Measurements from ENCODE around the gene FABP2. TPM values are rescaled to one million over a fixed set of nuclear protein-coding genes. Genes with fewer than 3 reads are reported as not detected.
A peak's percentile ranks its signal among the peaks of the same experiment; 100 is the strongest.
"Not testable (repeated sequence)": the region's sequence is repeated elsewhere in the genome, so short reads cannot be mapped to it uniquely, and the experiment has no call there.

The FABP2 gene
- total and polyA plus RNA-seq, 3 experiments from 2014 or later: not detected

- H3K27me3 ChIP-seq (ENCODE audit: insufficient read depth, low read length, poor library complexity, severe bottlenecking); POLR2A ChIA-PET; CTCF ChIA-PET; H3K27ac Mint-ChIP-seq; H3K4me1 Mint-ChIP-seq; H3K4me1 ChIP-seq (ENCODE audit: insufficient read depth, low read length); DNase-seq; H3K9me3 Mint-ChIP-seq; H3K36me3 Mint-ChIP-seq; H3K27me3 Mint-ChIP-seq; H3K27ac ChIP-seq (ENCODE audit: low read depth, low read length); H3K4me3 Mint-ChIP-seq; H3K36me3 ChIP-seq (ENCODE audit: insufficient read depth, low read length); H3K4me3 ChIP-seq (ENCODE audit: low read length); H3K9me3 ChIP-seq (ENCODE audit: low read length): not testable (repeated sequence)
Measured at GRCh38 chr4:119356796-119357195, 34.9 kb upstream of the FABP2 start.

GRCh38 chr4:119356041-119356440 is 34.1 kb upstream of the FABP2 start:
- CTCF ChIA-PET; H3K9me3 ChIP-seq (ENCODE audit: low read length); H3K27me3 ChIP-seq (ENCODE audit: insufficient read depth, low read length, poor library complexity, severe bottlenecking); H3K27ac ChIP-seq (ENCODE audit: low read depth, low read length); DNase-seq; POLR2A ChIA-PET; H3K4me3 Mint-ChIP-seq; H3K4me1 Mint-ChIP-seq; H3K36me3 Mint-ChIP-seq; H3K4me3 ChIP-seq (ENCODE audit: low read length); H3K4me1 ChIP-seq (ENCODE audit: insufficient read depth, low read length); H3K27ac Mint-ChIP-seq; H3K9me3 Mint-ChIP-seq; H3K36me3 ChIP-seq (ENCODE audit: insufficient read depth, low read length): not testable (repeated sequence)
- H3K27me3 Mint-ChIP-seq: peaks cover 8 to 12% of the 10 kb centered on the region in 2 donors

GRCh38 chr4:119353364-119353763 is 31.4 kb upstream of the FABP2 start:
- H3K27me3 Mint-ChIP-seq: peaks cover 8 to 11% of the 10 kb centered on the region in 2 donors
- POLR2A ChIA-PET; H3K36me3 ChIP-seq (ENCODE audit: insufficient read depth, low read length); H3K27me3 ChIP-seq (ENCODE audit: insufficient read depth, low read length, poor library complexity, severe bottlenecking); H3K9me3 ChIP-seq (ENCODE audit: low read length); H3K4me1 ChIP-seq (ENCODE audit: insufficient read depth, low read length); H3K9me3 Mint-ChIP-seq; H3K27ac Mint-ChIP-seq; H3K4me3 Mint-ChIP-seq; H3K4me1 Mint-ChIP-seq; H3K36me3 Mint-ChIP-seq; CTCF ChIA-PET; DNase-seq; H3K27ac ChIP-seq (ENCODE audit: low read depth, low read length); H3K4me3 ChIP-seq (ENCODE audit: low read length): not testable (repeated sequence)

GRCh38 chr4:119348169-119348568 is 26.2 kb upstream of the FABP2 start:
- H3K27me3 Mint-ChIP-seq; H3K27ac ChIP-seq (ENCODE audit: low read depth, low read length); H3K27me3 ChIP-seq (ENCODE audit: insufficient read depth, low read length, poor library complexity, severe bottlenecking); POLR2A ChIA-PET; H3K4me3 ChIP-seq (ENCODE audit: low read length); H3K9me3 ChIP-seq (ENCODE audit: low read length); H3K4me1 ChIP-seq (ENCODE audit: insufficient read depth, low read length); CTCF ChIA-PET; DNase-seq; H3K36me3 Mint-ChIP-seq; H3K9me3 Mint-ChIP-seq; H3K36me3 ChIP-seq (ENCODE audit: insufficient read depth, low read length); H3K27ac Mint-ChIP-seq; H3K4me1 Mint-ChIP-seq; H3K4me3 Mint-ChIP-seq: not testable (repeated sequence)

- H3K4me1 Mint-ChIP-seq; H3K27me3 ChIP-seq (ENCODE audit: insufficient read depth, low read length, poor library complexity, severe bottlenecking); DNase-seq; POLR2A ChIA-PET; CTCF ChIA-PET; H3K4me1 ChIP-seq (ENCODE audit: insufficient read depth, low read length); H3K27me3 Mint-ChIP-seq; H3K27ac ChIP-seq (ENCODE audit: low read depth, low read length); H3K27ac Mint-ChIP-seq; H3K36me3 ChIP-seq (ENCODE audit: insufficient read depth, low read length); H3K9me3 Mint-ChIP-seq; H3K4me3 Mint-ChIP-seq; H3K36me3 Mint-ChIP-seq; H3K4me3 ChIP-seq (ENCODE audit: low read length); H3K9me3 ChIP-seq (ENCODE audit: low read length): not testable (repeated sequence)
Measured at GRCh38 chr4:119343293-119343692, 21.4 kb upstream of the FABP2 start.

GRCh38 chr4:119339895-119340294 is 18.0 kb upstream of the FABP2 start:
- H3K4me3 Mint-ChIP-seq: not testable (repeated sequence)

GRCh38 chr4:119337010-119337409 is 15.1 kb upstream of the FABP2 start:
- Mint-ChIP-seq H3K27me3 (peaks cover 14 to 15% of the 10 kb centered on the region in 2 donors), H3K9me3 (no peaks in the 10 kb centered on the region), H3K4me1 (no peaks in the 10 kb centered on the region), H3K4me3 (no peak overlapping the region), H3K27ac (no peak overlapping the region), H3K36me3 (peaks cover 0 to 7% (median 0%) of the 10 kb centered on the region in 3 donors)
- Histone ChIP-seq H3K27ac (ENCODE audit: low read depth, low read length) (no peak overlapping the region), H3K4me3 (ENCODE audit: low read length) (no peak overlapping the region), H3K27me3 (ENCODE audit: insufficient read depth, low read length, poor library complexity, severe bottlenecking) (no peaks in the 10 kb centered on the region), H3K4me1 (ENCODE audit: insufficient read depth, low read length) (no peaks in the 10 kb centered on the region), H3K36me3 (ENCODE audit: insufficient read depth, low read length) (no peaks in the 10 kb centered on the region), H3K9me3 (ENCODE audit: low read length) (no peaks in the 10 kb centered on the region)
- ChIA-PET CTCF (no interaction called here), POLR2A (no interaction called here)
- DNase-seq: no peak

More at GRCh38 chr4:119339895-119340294, 18.0 kb upstream of the FABP2 start:
- CTCF ChIA-PET; H3K4me3 ChIP-seq (ENCODE audit: low read length); H3K9me3 ChIP-seq (ENCODE audit: low read length); H3K9me3 Mint-ChIP-seq; H3K36me3 Mint-ChIP-seq; DNase-seq; POLR2A ChIA-PET; H3K27me3 Mint-ChIP-seq; H3K4me1 Mint-ChIP-seq; H3K4me1 ChIP-seq (ENCODE audit: insufficient read depth, low read length); H3K27ac ChIP-seq (ENCODE audit: low read depth, low read length); H3K27me3 ChIP-seq (ENCODE audit: insufficient read depth, low read length, poor library complexity, severe bottlenecking); H3K36me3 ChIP-seq (ENCODE audit: insufficient read depth, low read length): not testable (repeated sequence)
- peak overlapping the region in 1 of 8 donors; percentile 58 for H3K27ac Mint-ChIP-seq

- H3K9me3 Mint-ChIP-seq; POLR2A ChIA-PET; H3K4me3 ChIP-seq (ENCODE audit: low read length); H3K4me1 Mint-ChIP-seq; H3K27ac ChIP-seq (ENCODE audit: low read depth, low read length); H3K9me3 ChIP-seq (ENCODE audit: low read length); H3K27me3 ChIP-seq (ENCODE audit: insufficient read depth, low read length, poor library complexity, severe bottlenecking); CTCF ChIA-PET; H3K4me3 Mint-ChIP-seq; DNase-seq; H3K4me1 ChIP-seq (ENCODE audit: insufficient read depth, low read length); H3K27ac Mint-ChIP-seq; H3K36me3 Mint-ChIP-seq; H3K36me3 ChIP-seq (ENCODE audit: insufficient read depth, low read length): not testable (repeated sequence)
- peaks cover 15 to 16% of the 10 kb centered on the region in 2 donors for H3K27me3 Mint-ChIP-seq
Measured at GRCh38 chr4:119336332-119336979, 14.5 kb upstream of the FABP2 start.

All from CD8-positive, alpha-beta memory T cell (primary cell).